GM12801 (cell line): ENCODE results near the gene VPS25.

ENCODE experiments used
- CTCF ChIP-seq: IDR thresholded peaks from one replicate; pipeline ENCODE4 v1.5.1; 2011; ENCODE audit warnings: control low read depth; ENCODE audit not compliant: insufficient read length; ENCODE audit errors: extremely low read depth

VPS25 gene

GRCh38 chr17:42760652-42761581, 12.3 kb upstream of the VPS25 start, which contains the start of gene RAMP2:
TSS of gene RAMP2 (plus strand) at chr17:42761227. CDS start at chr17:42761262, 35 bp downstream.
- no peak for TF ChIP-seq CTCF

- TF ChIP-seq CTCF, result no peak
Measured at GRCh38 chr17:42761638-42762037, 11.6 kb upstream of the VPS25 start.

- TF ChIP-seq CTCF, result no peak
Measured at GRCh38 chr17:42766124-42766523, 7.1 kb upstream of the VPS25 start.

- no peak for TF ChIP-seq CTCF
Measured at GRCh38 chr17:42767512-42767911, 5.7 kb upstream of the VPS25 start.

- TF ChIP-seq CTCF, result no peak
Measured at GRCh38 chr17:42772945-42773289, 332 bp upstream of the VPS25 start.

- TF ChIP-seq CTCF, result no peak
Measured at GRCh38 chr17:42774066-42774745, 957 bp downstream of the VPS25 start.

GRCh38 chr17:42775534-42776098, 2.4 kb downstream of the VPS25 start:
- TF ChIP-seq CTCF, result no peak
